HCT116 (cell line): ENCODE data around the gene SRGAP3. TPM values are rescaled to one million over a fixed set of nuclear protein-coding genes. Genes with fewer than 3 reads are reported as not detected.

Source experiments
- ATAC-seq: fragments of 200-7000 bp; cut with Tn5 transposase; 2 replicates; pipeline ENCODE4 v1.9.1; 2020; ENCODE audit warnings: mild to moderate bottlenecking, moderate library complexity
- BruUV-seq: library from RNA; stranded (reverse); fragments of 400-500 nt; replicated peaks from 2 replicates; lab custom pipeline; 2021; lab: Mats Ljungman, UMichigan
- CTCF ChIA-PET: fragments of 300-600 bp; sonication (Branson Sonifier 250); formaldehyde crosslinking; loops from one replicate; lab custom pipeline; 2021; ENCODE audit warnings: antibody characterized with exemption; lab: Charles Lee
- POLR2A ChIA-PET: fragments of 300-600, 350-600 bp; sonication (Branson Sonifier 250); formaldehyde crosslinking; loops from one replicate; lab custom pipeline; 2021; ENCODE audit warnings: antibody characterized with exemption; lab: Charles Lee
- RAD21 ChIA-PET, 2 experiments: fragments of 300-600 bp; sonication (Branson Sonifier 250); formaldehyde crosslinking; loops; one replicate each; lab custom pipeline; 2023; ENCODE audit warnings: low total read pairs in 2 of 2; ENCODE audit not compliant: uncharacterized antibody in 2 of 2, unreplicated experiment in 2 of 2, low non-redundant PET in 1 of 2; lab: Charles Lee
- DNase-seq: peaks from one replicate; pipeline ENCODE4 v3.0.0-alpha.2; 2010; ENCODE audit warnings: low read depth, low spot score
- H2AFZ ChIP-seq: fragments of 200-600 bp; shearing (Covaris generic), sonication (generic); 2 replicates; pipeline ENCODE4 v1.6.1; 2017; ENCODE audit warnings: low read depth, mixed run types, mixed read lengths, antibody characterized with exemption, low read length; ENCODE audit not compliant: poor library complexity, severe bottlenecking
- H3K27ac ChIP-seq: 2 replicates; pipeline ENCODE4 v1.5.1; 2012; ENCODE audit warnings: low read depth, low read length
- H3K27me3 ChIP-seq: fragments of 200-600 bp; sonication (generic); 2 replicates; pipeline ENCODE4 v1.6.1; 2016; ENCODE audit warnings: mixed run types, low read length, mixed read lengths; ENCODE audit not compliant: insufficient read depth
- H3K36me3 ChIP-seq, 2 experiments: fragments of 200-500 bp in 1 of 2; fragments of 200-600 bp in 1 of 2; sonication (Bioruptor generic) in 1 of 2; sonication (generic) in 1 of 2; 2 replicates each; pipeline versions ENCODE4 v1.5.1 to v1.6.1; 2014 to 2016; ENCODE audit warnings: low read length in 2 of 2, inconsistent platforms in 1 of 2, mixed read lengths in 1 of 2, mixed run types in 1 of 2; ENCODE audit not compliant: insufficient read depth in 2 of 2, control insufficient read depth in 1 of 2
- H3K4me1 ChIP-seq, 2 experiments: fragments of 200-600 bp in 1 of 2; sonication (generic) in 1 of 2; 2 replicates each; pipeline versions ENCODE4 v1.5.1 to v1.6.1; 2012 to 2017; ENCODE audit warnings: low read length in 2 of 2, inconsistent platforms in 1 of 2, mild to moderate bottlenecking in 1 of 2, mixed read lengths in 1 of 2, mixed run types in 1 of 2, moderate library complexity in 1 of 2; ENCODE audit not compliant: insufficient read depth in 2 of 2, control insufficient read depth in 1 of 2
- H3K4me2 ChIP-seq: fragments of 200-600 bp; sonication (generic); 2 replicates; pipeline ENCODE4 v1.6.1; 2017; ENCODE audit warnings: mixed run types, low read length, mixed read lengths
- H3K4me3 ChIP-seq, 2 experiments: fragments of 200-600 bp in 1 of 2; sonication (generic) in 1 of 2; replicated peaks in 1 of 2; 2 replicates each; pipeline ENCODE4 v1.5.1; 2011 to 2016; ENCODE audit warnings: low read length in 2 of 2, control low read depth in 1 of 2, low read depth in 1 of 2, mild to moderate bottlenecking in 1 of 2, mixed read lengths in 1 of 2, mixed run types in 1 of 2
- H3K79me2 ChIP-seq: fragments of 200-600 bp; sonication (generic); 2 replicates; pipeline ENCODE4 v1.6.1; 2017; ENCODE audit warnings: mild to moderate bottlenecking, mixed run types, low read length, moderate library complexity, mixed read lengths; ENCODE audit not compliant: insufficient read depth
- H3K9ac ChIP-seq: fragments of 200-600 bp; sonication (generic); 2 replicates; pipeline ENCODE4 v1.6.1; 2016; ENCODE audit warnings: low read length, mixed read lengths
- H3K9me2 ChIP-seq: fragments of 200-600 bp; sonication (generic), shearing (Covaris generic); 2 replicates; pipeline ENCODE4 v1.6.1; 2017; ENCODE audit warnings: mixed run types, mild to moderate bottlenecking, moderate library complexity; ENCODE audit not compliant: insufficient read depth
- H3K9me3 ChIP-seq, 2 experiments: fragments of 200-500 bp in 1 of 2; fragments of 200-600 bp in 1 of 2; sonication (Bioruptor generic) in 1 of 2; sonication (generic) in 1 of 2; 2 replicates each; pipeline ENCODE4 v1.6.1; 2014 to 2017; ENCODE audit warnings: low read length in 2 of 2, mixed read lengths in 2 of 2, inconsistent platforms in 1 of 2, low read depth in 1 of 2, mild to moderate bottlenecking in 1 of 2, mixed run types in 1 of 2, moderate library complexity in 1 of 2; ENCODE audit not compliant: control insufficient read depth in 1 of 2, insufficient read depth in 1 of 2
- H4K20me1 ChIP-seq: fragments of 200-600 bp; sonication (generic), shearing (Covaris generic); 2 replicates; pipeline ENCODE4 v1.6.1; 2017; ENCODE audit warnings: mixed run types, mild to moderate bottlenecking, moderate library complexity; ENCODE audit not compliant: insufficient read depth
- ATF3 ChIP-seq: IDR thresholded peaks from 2 replicates; pipeline ENCODE4 v1.6.1; 2012
- CEBPB ChIP-seq: IDR thresholded peaks from 2 replicates; pipeline ENCODE4 v1.6.1; 2012; ENCODE audit warnings: low read depth
- CTCF ChIP-seq, 3 experiments: fragments of 200-600 bp in 1 of 3; sonication (generic) in 1 of 3; IDR thresholded peaks in 2 of 3; conservative IDR thresholded peaks in 1 of 3; 2 replicates each; pipeline ENCODE4 v1.5.1; 2012 to 2017; ENCODE audit warnings: low read depth in 2 of 3, low read length in 2 of 3, antibody characterized with exemption in 1 of 3, borderline replicate concordance in 1 of 3, control low read depth in 1 of 3, mild to moderate bottlenecking in 1 of 3, mixed read lengths in 1 of 3, mixed run types in 1 of 3, moderate library complexity in 1 of 3; ENCODE audit not compliant: insufficient read depth in 1 of 3
- EGR1 ChIP-seq: IDR thresholded peaks from 2 replicates; pipeline ENCODE4 v1.6.1; 2012; ENCODE audit warnings: low read depth
- ELF1 ChIP-seq: IDR thresholded peaks from 2 replicates; pipeline ENCODE4 v1.6.1; 2012; ENCODE audit warnings: low read depth, borderline replicate concordance
- EZH2 ChIP-seq: fragments of 200-600 bp; sonication (generic); IDR thresholded peaks from 2 replicates; pipeline ENCODE4 v1.6.1; 2017; ENCODE audit warnings: antibody characterized with exemption, mixed run types
- FOSL1 ChIP-seq: IDR thresholded peaks from 2 replicates; pipeline ENCODE4 v1.6.1; 2012; ENCODE audit warnings: low read depth
- JUND ChIP-seq: IDR thresholded peaks from 2 replicates; pipeline ENCODE4 v1.6.1; 2012
- POLR2A ChIP-seq: IDR thresholded peaks from 2 replicates; pipeline ENCODE4 v1.7.0; 2011; ENCODE audit warnings: borderline replicate concordance; ENCODE audit not compliant: insufficient read depth, insufficient read length; ENCODE audit errors: extremely low read depth
- POLR2AphosphoS5 ChIP-seq: IDR thresholded peaks from 2 replicates; pipeline ENCODE4 v1.6.1; 2011; ENCODE audit warnings: mild to moderate bottlenecking, low read depth, low read length, moderate library complexity
- RAD21 ChIP-seq: IDR thresholded peaks from 2 replicates; pipeline ENCODE4 v1.6.1; 2012; ENCODE audit warnings: low read depth, mild to moderate bottlenecking
- REST ChIP-seq: IDR thresholded peaks from 2 replicates; pipeline ENCODE4 v1.6.1; 2012; ENCODE audit warnings: low read depth
- SIN3A ChIP-seq: IDR thresholded peaks from 2 replicates; pipeline ENCODE4 v1.6.1; 2012; ENCODE audit warnings: low read depth
- SP1 ChIP-seq: IDR thresholded peaks from 2 replicates; pipeline ENCODE4 v1.6.1; 2012; ENCODE audit warnings: low read depth
- SRF ChIP-seq: IDR thresholded peaks from 2 replicates; pipeline ENCODE4 v1.6.1; 2012; ENCODE audit warnings: low read depth
- TCF7L2 ChIP-seq: IDR thresholded peaks from 2 replicates; pipeline ENCODE4 v1.7.0; 2011; ENCODE audit warnings: borderline replicate concordance, inconsistent platforms; ENCODE audit not compliant: insufficient read depth, insufficient read length; ENCODE audit errors: extremely low read depth
- ZBTB33 ChIP-seq: IDR thresholded peaks from 2 replicates; pipeline ENCODE4 v1.6.1; 2011; ENCODE audit warnings: mild to moderate bottlenecking, low read length, moderate library complexity; ENCODE audit not compliant: insufficient replicate concordance; ENCODE audit errors: extremely low read depth
- ZFX ChIP-seq: fragments of 450-650 bp; IDR thresholded peaks from 2 replicates; pipeline ENCODE4 v1.6.1; 2017
- ZNF274 ChIP-seq: fragments of 200-500 bp; sonication (Bioruptor generic); IDR thresholded peaks from 2 replicates; pipeline ENCODE4 v1.6.1; 2014; ENCODE audit warnings: mild to moderate bottlenecking, low read depth, low read length, inconsistent platforms
- intact Hi-C: fragments of 100-400 bp; cut with micrococcal nuclease; formaldehyde crosslinking; loops from 2 replicates; pipeline ENCODE4 v1.10.0; 2022
- total RNA-seq: library from RNA; stranded (reverse); gene quantifications from one replicate; pipeline ENCODE4 v1.2.1, GENCODE V29; 2021; ENCODE audit not compliant: unreplicated experiment

SRGAP3 gene
- total RNA-seq, 1 experiment from 2014 or later: 8.3 TPM

GRCh38 chr3:9097495-9097894 is 152.0 kb downstream of the SRGAP3 start:
- intact Hi-C loops: no loop called here
- Histone ChIP-seq H3K4me1 (no peaks in the 10 kb centered on the region), H3K27me3 (peaks cover 3% of the 10 kb centered on the region; the same call in 1 of the 2 replicates), H2AFZ (no peak overlapping the region), H3K4me2 (no peak overlapping the region), H3K4me3 (no peak overlapping the region), H3K79me2 (no peaks in the 10 kb centered on the region), H3K27ac (no peak overlapping the region), H4K20me1 (no peaks in the 10 kb centered on the region), H3K9me2 (no peaks in the 10 kb centered on the region), H3K36me3 (no peaks in the 10 kb centered on the region)
- DNase-seq (no peak), ATAC-seq (no peak)
- RAD21 ChIA-PET: no interaction called here
- CTCF ChIA-PET: no interaction called here
- BruUV-seq: no TSS peak
- TF ChIP-seq TCF7L2: no peak
- no peak for TF ChIP-seq REST
- no peak for TF ChIP-seq CEBPB
- no peak for TF ChIP-seq SIN3A
- no peak for TF ChIP-seq ELF1
- TF ChIP-seq POLR2A: no peak
- no peak for TF ChIP-seq EGR1
- TF ChIP-seq FOSL1: no peak
- TF ChIP-seq EZH2: no peak
- TF ChIP-seq POLR2AphosphoS5: no peak
- TF ChIP-seq ZNF274: no peak
- no peak for TF ChIP-seq JUND
- no peak for TF ChIP-seq ZFX
- TF ChIP-seq ZBTB33: no peak
- TF ChIP-seq ATF3: no peak
- no peak for TF ChIP-seq SP1
- TF ChIP-seq RAD21: no peak
- no peak for TF ChIP-seq SRF
- no peak for TF ChIP-seq CTCF (IDR thresholded peaks at IDR 0.05 in 2 of 3, conservative IDR thresholded peaks at IDR 0.05 in 1 of 3; ENCODE audit: borderline replicate concordance in 1 of 3, insufficient read depth in 1 of 3, low read depth in 2 of 3, low read length in 2 of 3)
- TF ChIP-seq, all 23 proteins: peak for 0
- POLR2A ChIA-PET: no interaction called here
- no peaks in the 10 kb centered on the region for H3K9me3 ChIP-seq
- no peak overlapping the region for H3K9ac ChIP-seq
